Ectodermal cell (in vitro differentiated cells): ENCODE data around the gene AKAP13.
"Not testable (repeated sequence)": the region's sequence is repeated elsewhere in the genome, so short reads cannot be mapped to it uniquely, and the experiment has no call there.

Experiments used
- H3K27ac ChIP-seq: 2 replicates; pipeline ENCODE4 v1.7.0; 2013; ENCODE audit warnings: mild to moderate bottlenecking, low read depth, low read length; ENCODE audit not compliant: insufficient read depth, poor library complexity, severe bottlenecking
- H3K27me3 ChIP-seq: 2 replicates; pipeline ENCODE4 v1.7.0; 2013; ENCODE audit warnings: mild to moderate bottlenecking, low read length; ENCODE audit not compliant: insufficient read depth, control insufficient read depth, poor library complexity, severe bottlenecking
- H3K36me3 ChIP-seq: one replicate; pipeline ENCODE4 v1.7.0; 2013; ENCODE audit warnings: low read length; ENCODE audit not compliant: control insufficient read depth, insufficient read depth
- H3K4me1 ChIP-seq: one replicate; pipeline ENCODE4 v1.7.0; 2013; ENCODE audit warnings: low read length; ENCODE audit not compliant: control insufficient read depth, insufficient read depth
- H3K4me3 ChIP-seq: 2 replicates; pipeline ENCODE4 v1.7.0; 2013; ENCODE audit warnings: low read depth, low read length, control low read depth; ENCODE audit not compliant: insufficient read depth
- H3K9me3 ChIP-seq: 2 replicates; pipeline ENCODE4 v1.7.0; 2013; ENCODE audit warnings: mild to moderate bottlenecking, low read length, moderate library complexity; ENCODE audit not compliant: control insufficient read depth
- WGBS, 2 experiments: methylation state at CpG; one replicate each; pipeline ENCODE4 v1.1.7; 2013; ENCODE audit warnings: missing lambda C conversion rate in 2 of 2; 5-methylcytosine and 5-hydroxymethylcytosine counted together

AKAP13 gene

GRCh38 chr15:85340321-85340665, 40.1 kb upstream of the AKAP13 start:
- 87 to 91% methylated on average over 1 of the region's 1 CpG for WGBS, 2 experiments
- Histone ChIP-seq H3K4me3 (no peak overlapping the region), H3K27me3 (no peaks in the 10 kb centered on the region), H3K27ac (no peak overlapping the region), H3K36me3 (no peaks in the 10 kb centered on the region), H3K4me1 (peaks cover 4% of the 10 kb centered on the region), H3K9me3 (no peaks in the 10 kb centered on the region)

GRCh38 chr15:85340852-85341251, 39.6 kb upstream of the AKAP13 start:
- no peak overlapping the region for H3K27ac ChIP-seq
- no peak overlapping the region for H3K4me3 ChIP-seq
- no peaks in the 10 kb centered on the region for H3K4me1 ChIP-seq
- H3K9me3 ChIP-seq: no peaks in the 10 kb centered on the region
- no peaks in the 10 kb centered on the region for H3K27me3 ChIP-seq
- no peaks in the 10 kb centered on the region for H3K36me3 ChIP-seq

GRCh38 chr15:85342163-85342562, 38.2 kb upstream of the AKAP13 start:
- WGBS, 2 experiments: 93 to 98% methylated on average over 4 to 5 of the region's 6 CpGs
- H3K27ac ChIP-seq: not testable (repeated sequence)

GRCh38 chr15:85343443-85343842, 37.0 kb upstream of the AKAP13 start:
- H3K4me3 ChIP-seq, H3K27me3 ChIP-seq, H3K27ac ChIP-seq, H3K9me3 ChIP-seq, H3K4me1 ChIP-seq, H3K36me3 ChIP-seq: not testable (repeated sequence)
- WGBS, 2 experiments: 93 to 100% methylated on average over 2 to 4 of the region's 5 CpGs

More at GRCh38 chr15:85342163-85342562, 38.2 kb upstream of the AKAP13 start:
- not testable (repeated sequence) for H3K36me3 ChIP-seq, H3K4me1 ChIP-seq, H3K27me3 ChIP-seq, H3K4me3 ChIP-seq, H3K9me3 ChIP-seq

GRCh38 chr15:85344241-85344640, 36.2 kb upstream of the AKAP13 start:
- not testable (repeated sequence) for H3K4me1 ChIP-seq, H3K27me3 ChIP-seq, H3K4me3 ChIP-seq, H3K9me3 ChIP-seq, H3K36me3 ChIP-seq, H3K27ac ChIP-seq
- 92 to 100% methylated on average over 1 of the region's 1 CpG for WGBS, 2 experiments

- 76 to 79% methylated on average over 6 of the region's 6 CpGs for WGBS, 2 experiments
- not testable (repeated sequence) for H3K4me3 ChIP-seq, H3K9me3 ChIP-seq, H3K27me3 ChIP-seq, H3K27ac ChIP-seq, H3K36me3 ChIP-seq, H3K4me1 ChIP-seq
Measured at GRCh38 chr15:85344653-85345114, 35.7 kb upstream of the AKAP13 start.

- H3K27me3 ChIP-seq, H3K9me3 ChIP-seq, H3K36me3 ChIP-seq, H3K27ac ChIP-seq, H3K4me3 ChIP-seq, H3K4me1 ChIP-seq: not testable (repeated sequence)
- 94% methylated on average over 2 of the region's 4 CpGs; no CpG with 5 or more reads in 1 of the 2 experiments for WGBS, 2 experiments
Measured at GRCh38 chr15:85345196-85345918, 35.0 kb upstream of the AKAP13 start.

- not testable (repeated sequence) for H3K27ac ChIP-seq, H3K4me3 ChIP-seq, H3K27me3 ChIP-seq, H3K36me3 ChIP-seq, H3K9me3 ChIP-seq, H3K4me1 ChIP-seq
- WGBS, 2 experiments: 96 to 100% methylated on average over 1 of the region's 1 CpG
Measured at GRCh38 chr15:85346462-85347084, 33.8 kb upstream of the AKAP13 start.

- H3K36me3 ChIP-seq, H3K4me3 ChIP-seq, H3K9me3 ChIP-seq, H3K27ac ChIP-seq, H3K27me3 ChIP-seq, H3K4me1 ChIP-seq: not testable (repeated sequence)
- 99 to 100% methylated on average over 2 to 5 of the region's 5 CpGs for WGBS, 2 experiments
Measured at GRCh38 chr15:85347264-85348047, 32.9 kb upstream of the AKAP13 start.

GRCh38 chr15:85348048-85348766, 32.2 kb upstream of the AKAP13 start:
- not testable (repeated sequence) for H3K9me3 ChIP-seq, H3K4me3 ChIP-seq, H3K36me3 ChIP-seq, H3K27me3 ChIP-seq, H3K4me1 ChIP-seq
- 93% methylated on average over 8 of the region's 8 CpGs for WGBS, 2 experiments
- H3K27ac ChIP-seq: peak overlapping the region; percentile 55
